K562 (cell line): Measurements from ENCODE around the gene DOLPP1. TPM values are rescaled to one million over a fixed set of nuclear protein-coding genes. Genes with fewer than 3 reads are reported as not detected.

ENCODE experiments used
- BMI1 ChIP-seq: fragments of 150-350 bp; IDR thresholded peaks from 2 replicates; pipeline ENCODE4 v1.6.1; 2014; ENCODE audit warnings: low read length
- CGGBP1 ChIP-seq: fragments of 250-450 bp; sonication (Bioruptor Pico); IDR thresholded peaks from 2 replicates; pipeline ENCODE4 v1.9.0; 2021; ENCODE audit warnings: mild to moderate bottlenecking
- CSDE1 ChIP-seq, 2 experiments: fragments of 450-650 bp; IDR thresholded peaks; 2 replicates each; pipeline ENCODE4 v1.6.1; 2016; ENCODE audit warnings: mild to moderate bottlenecking in 1 of 2
- DNMT1 ChIP-seq: fragments of 450-650 bp; IDR thresholded peaks from 2 replicates; pipeline ENCODE4 v1.6.1; 2016; ENCODE audit warnings: antibody characterized with exemption, mild to moderate bottlenecking
- FOXP4 ChIP-seq: sonication (generic); formaldehyde crosslinking; IDR thresholded peaks from 2 replicates; pipeline ENCODE4 v1.8.0; 2022; ENCODE audit warnings: mild to moderate bottlenecking, missing genetic modification reagents, borderline replicate concordance
- KLF1 ChIP-seq: fragments of 450-650 bp; IDR thresholded peaks from 2 replicates; pipeline ENCODE4 v1.6.1; 2016; ENCODE audit warnings: missing genetic modification characterization, missing compliant biosample characterization
- MEF2A ChIP-seq: IDR thresholded peaks from 2 replicates; pipeline ENCODE4 v1.6.1; 2011; ENCODE audit warnings: low read depth, mild to moderate bottlenecking, low read length, moderate library complexity; ENCODE audit not compliant: control insufficient read depth
- POLR2H ChIP-seq: IDR thresholded peaks from 2 replicates; pipeline ENCODE4 v1.6.1; 2016; ENCODE audit warnings: missing genetic modification characterization, low read depth, mild to moderate bottlenecking, control low read depth, missing compliant biosample characterization, moderate library complexity
- RFX5 ChIP-seq: IDR thresholded peaks from 2 replicates; pipeline ENCODE4 v1.6.1; 2011; ENCODE audit warnings: low read depth, mild to moderate bottlenecking, improper control_type of control experiment, low read length
- SAP30 ChIP-seq: fragments of 200-600 bp; sonication (generic); IDR thresholded peaks from 2 replicates; pipeline ENCODE4 v1.6.1; 2012; ENCODE audit warnings: borderline replicate concordance, low read depth, mild to moderate bottlenecking, moderate library complexity, low read length, control low read depth, inconsistent platforms; ENCODE audit not compliant: insufficient read depth, poor library complexity, severe bottlenecking
- SIN3A ChIP-seq, 2 experiments: fragments of 150-350 bp in 1 of 2; IDR thresholded peaks; 2 replicates each; pipeline ENCODE4 v1.6.1; 2011 to 2016; ENCODE audit warnings: borderline replicate concordance in 2 of 2, low read depth in 2 of 2, low read length in 2 of 2, mild to moderate bottlenecking in 2 of 2, moderate library complexity in 2 of 2; ENCODE audit not compliant: control insufficient read depth in 1 of 2
- SMARCA4 ChIP-seq: fragments of 450-650 bp; IDR thresholded peaks from 2 replicates; pipeline ENCODE4 v1.6.1; 2016
- SMARCB1 ChIP-seq: IDR thresholded peaks from 2 replicates; pipeline ENCODE4 v1.6.1; 2011; ENCODE audit warnings: improper control_type of control experiment, low read depth; ENCODE audit not compliant: insufficient read length
- SPI1 ChIP-seq: IDR thresholded peaks from 2 replicates; pipeline ENCODE4 v1.6.1; 2011; ENCODE audit warnings: low read depth, low read length, control low read depth, borderline replicate concordance
- THRA ChIP-seq: fragments of 450-650 bp; IDR thresholded peaks from 2 replicates; pipeline ENCODE4 v1.6.1; 2017; ENCODE audit warnings: mild to moderate bottlenecking, moderate library complexity
- ZBTB17 ChIP-seq: fragments of 450-650 bp; formaldehyde crosslinking; IDR thresholded peaks from 2 replicates; pipeline ENCODE4 v1.4.0; 2020; ENCODE audit warnings: mild to moderate bottlenecking
- ZEB2 ChIP-seq: fragments of 450-650 bp; IDR thresholded peaks from 2 replicates; pipeline ENCODE4 v1.6.1; 2016
- ZNF12 ChIP-seq: sonication (generic); formaldehyde crosslinking; IDR thresholded peaks from 2 replicates; pipeline ENCODE4 v1.4.0; 2020; ENCODE audit warnings: mild to moderate bottlenecking, missing genetic modification reagents
- ZNF212 ChIP-seq: fragments of 450-650 bp; formaldehyde crosslinking; IDR thresholded peaks from 2 replicates; pipeline ENCODE4 v1.4.0; 2020; ENCODE audit warnings: mild to moderate bottlenecking
- ZNF57 ChIP-seq: fragments of 450-650 bp; formaldehyde crosslinking; IDR thresholded peaks from 2 replicates; pipeline ENCODE4 v1.4.0; 2020; ENCODE audit warnings: mild to moderate bottlenecking, moderate library complexity
- ZNF695 ChIP-seq: fragments of 450-650 bp; formaldehyde crosslinking; IDR thresholded peaks from 2 replicates; pipeline ENCODE4 v1.4.0; 2020; ENCODE audit warnings: mild to moderate bottlenecking, moderate library complexity
- ZNF75A ChIP-seq: fragments of 450-650 bp; formaldehyde crosslinking; IDR thresholded peaks from 2 replicates; pipeline ENCODE4 v1.4.0; 2020; ENCODE audit warnings: mild to moderate bottlenecking
- polyA plus RNA-seq, 8 experiments: library from polyadenylated mRNA; depleted of rRNA in 4 of 8; stranded (reverse) in 5 of 8; unstranded in 3 of 8; fragments of >200 nt; fragmentation: Nextera tagmentation in 2 of 8; fragmentation: Illumina TruSeq in 1 of 8; extraction: Ambion mirVana in 2 of 8; extraction: Trizol in 1 of 8; gene quantifications; 2 replicates each; pipeline versions ENCODE4 v1.2.1 to v1.2.3, GENCODE V29; 2011 to 2014; ENCODE audit warnings: inconsistent platforms in 1 of 8, missing spikeins in 1 of 8
- total RNA-seq, 7 experiments: library from RNA; depleted of rRNA in 6 of 7; stranded (reverse); fragments of >200 nt in 6 of 7; fragmentation: Illumina TruSeq in 2 of 7; extraction: Trizol in 2 of 7; gene quantifications; 2 replicates each; pipeline versions ENCODE4 v1.2.1 to v1.2.3, GENCODE V29; 2011 to 2021; ENCODE audit warnings: low replicate concordance in 1 of 7

Gene DOLPP1
- total and polyA plus RNA-seq, 9 of the 15 experiments (the other 6 are each of a cell fraction or from before 2014, with no cell fraction given) = 3.0 to 39.8 (median 30.5) TPM

GRCh38 chr9:129110740-129111527 lies 30.0 kb downstream of the DOLPP1 start, which contains the start of the genes CRAT and PTPA (continued):
- TF ChIP-seq CGGBP1 (CRISPR knock-in tag) (peak; percentile 73; the same call in 1 of the 2 replicates), RFX5 (no peak), BMI1 (no peak), SAP30 (peak; percentile 90), ZNF57 (no peak), SIN3A (IDR thresholded peaks at IDR 0.05; ENCODE audit: borderline replicate concordance in 2 of 2, control insufficient read depth in 1 of 2, low read depth in 2 of 2, low read length in 2 of 2) (peak; percentile 51 to 84; a peak in 2 of 4 replicates), MEF2A (no peak), FOXP4 (no peak), ZBTB17 (CRISPR knock-in tag) (peak; percentile 79), CSDE1 (IDR thresholded peaks at IDR 0.05) (peak; percentile 82 to 83; a peak in 2 of 4 replicates), ZEB2 (no peak), POLR2H (peak; percentile 96), KLF1 (no peak; the same call in 1 of the 2 replicates), SMARCA4 (no peak), ZNF695 (CRISPR knock-in tag) (no peak), SPI1 (no peak), ZNF75A (no peak), SMARCB1 (no peak), DNMT1 (no peak), ZNF12 (CRISPR knock-in tag) (no peak; the same call in 1 of the 2 replicates), ZNF212 (CRISPR knock-in tag) (0 out of 2 replicates have a peak, but pooled peaks have one; percentile 62), THRA (no peak)
